HG03457 (cell line): ENCODE measurements around the gene XAB2.

Source experiments
- ATAC-seq: cut with Tn5 transposase; IDR thresholded peaks from one replicate; pipeline ENCODE4 v1.9.1; 2021; ENCODE audit warnings: moderate number of reproducible peaks; ENCODE audit not compliant: unreplicated experiment

Gene XAB2

GRCh38 chr19:7629347-7630054, at the start of gene XAB2, which contains the start of gene PET100:
XAB2 (minus strand) TSS chr19:7629545; CDS start chr19:7629527, 18 bp downstream.
PET100 (plus strand) TSS chr19:7629793; CDS start chr19:7629834, 41 bp downstream.
- ATAC-seq: peak; percentile 66

GRCh38 chr19:7677669-7678311, 48.4 kb upstream of the XAB2 start:
- no peak for ATAC-seq

DNA sequence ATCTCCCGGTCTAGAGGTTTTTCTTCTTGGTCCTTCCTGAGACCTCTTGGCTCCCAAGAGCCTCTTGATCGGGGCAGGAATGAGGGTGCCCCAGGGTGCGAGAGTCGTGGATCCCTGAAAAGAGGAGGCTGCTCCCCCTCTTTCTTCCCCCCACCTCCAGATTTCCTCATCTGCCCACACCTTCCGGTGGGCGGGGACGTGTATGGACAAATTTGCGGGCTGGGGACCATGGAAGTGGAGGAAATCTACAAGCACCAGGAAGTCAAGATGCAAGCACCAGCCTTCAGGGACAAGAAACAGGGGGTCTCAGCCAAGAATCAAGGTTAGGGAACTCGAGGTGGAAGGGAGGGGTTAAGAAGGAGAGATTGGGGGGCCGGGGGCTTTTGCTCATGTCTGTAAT, 47.5 kb upstream of the XAB2 start, which contains the start of gene MCEMP1:
TSS of gene MCEMP1 (plus strand) at position 237 of the 400 bp plus-strand sequence. CDS start at position 268, 31 bp downstream.
- no peak for ATAC-seq

- ATAC-seq: no peak
These were observed 47.0 kb upstream of the XAB2 start for GRCh38 chr19:7676376-7676775.

DNA sequence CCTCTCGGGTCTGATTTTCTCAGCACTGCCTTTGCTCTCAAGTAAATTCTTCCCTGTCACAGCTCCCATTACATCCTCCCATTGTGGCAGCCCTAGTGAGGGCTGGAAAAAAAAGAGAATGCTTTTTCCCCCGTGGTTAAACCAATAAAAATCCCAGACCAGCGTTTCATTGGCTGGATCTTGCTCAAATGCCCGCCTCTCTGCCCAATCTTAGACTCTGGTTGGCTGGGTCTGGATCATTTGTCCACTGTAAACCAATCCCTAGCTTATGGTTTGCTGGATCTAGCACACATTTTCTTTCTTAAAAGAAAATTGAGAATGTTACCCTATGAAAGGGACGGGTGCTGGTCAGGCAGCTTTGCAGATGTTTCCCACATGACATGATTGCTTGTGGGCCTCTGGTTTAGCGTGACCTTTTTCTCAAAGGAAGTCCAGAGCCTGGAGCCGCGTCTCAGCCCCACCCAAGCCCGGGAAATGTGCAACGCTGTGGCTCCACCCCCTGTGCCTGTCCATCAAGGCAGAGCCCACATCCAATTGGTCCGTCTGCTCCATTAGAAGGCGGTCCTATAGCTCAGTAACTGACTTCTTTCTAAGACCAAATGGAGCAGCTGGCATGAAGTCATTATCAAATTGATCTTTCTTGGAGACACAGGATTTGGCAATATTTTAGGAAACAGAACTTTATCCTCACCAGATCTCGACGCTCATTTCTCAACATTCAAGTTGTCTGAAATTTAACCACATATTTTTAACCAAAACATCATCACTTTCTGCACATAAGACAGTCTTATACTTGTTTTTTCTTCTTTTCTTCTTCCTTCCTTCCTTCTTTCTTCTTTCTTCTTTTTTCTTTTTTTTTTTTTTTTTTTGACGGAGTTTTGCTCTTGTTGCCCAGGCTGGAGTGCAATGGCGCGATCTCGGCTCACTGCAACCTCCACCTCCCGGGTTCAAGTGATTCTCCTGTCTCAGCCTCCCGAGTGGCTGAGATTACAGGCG, 45.0 kb upstream of the XAB2 start:
- no peak for ATAC-seq

DNA sequence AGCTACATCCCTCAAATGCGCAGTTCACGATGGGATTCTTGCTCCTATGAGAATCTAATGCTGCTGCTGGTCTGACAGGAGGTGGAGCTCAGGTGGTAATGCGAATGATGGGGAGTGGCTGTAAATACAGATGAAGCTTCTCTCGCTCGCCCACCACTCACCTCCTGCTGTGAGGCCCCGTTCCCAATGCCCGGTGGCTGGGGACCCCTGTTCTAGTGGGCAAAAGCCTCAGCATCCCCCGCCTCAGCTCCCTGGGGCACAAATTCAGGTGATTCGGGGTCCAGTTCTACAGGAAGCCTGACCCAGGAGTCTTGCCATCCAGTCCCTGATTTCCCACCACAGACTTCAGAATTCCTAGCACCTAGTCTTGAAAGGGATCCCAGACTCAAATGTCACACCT, 43.2 kb upstream of the XAB2 start:
- ATAC-seq: no peak

- no peak for ATAC-seq
These were observed 41.4 kb upstream of the XAB2 start for GRCh38 chr19:7670790-7671189.

DNA sequence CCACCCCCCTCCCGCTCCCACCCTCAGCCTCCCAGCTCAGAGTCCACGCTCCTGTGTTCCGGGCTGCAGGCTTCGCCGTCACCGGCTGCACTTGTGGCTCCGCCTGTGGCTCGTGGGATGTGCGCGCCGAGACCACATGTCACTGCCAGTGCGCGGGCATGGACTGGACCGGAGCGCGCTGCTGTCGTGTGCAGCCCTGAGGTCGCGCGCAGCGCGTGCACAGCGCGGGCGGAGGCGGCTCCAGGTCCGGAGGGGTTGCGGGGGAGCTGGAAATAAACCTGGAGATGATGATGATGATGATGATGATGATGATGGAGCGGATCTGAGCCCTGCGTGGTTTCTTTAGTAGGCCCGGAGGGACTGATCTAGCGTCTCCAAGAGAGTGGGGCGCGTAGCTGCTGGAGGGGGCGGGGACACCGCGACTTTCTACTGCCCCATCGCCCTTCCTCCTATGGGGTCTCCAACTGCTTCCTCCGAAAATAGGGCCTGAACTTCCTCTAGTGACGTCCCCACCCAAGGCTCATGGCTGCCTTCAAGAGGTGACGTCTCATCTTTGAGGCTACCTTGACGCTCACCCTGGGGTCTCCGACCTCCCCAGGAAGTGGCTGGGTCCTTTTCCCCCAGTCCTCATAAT, 40.9 kb upstream of the XAB2 start:
- ATAC-seq: no peak

DNA sequence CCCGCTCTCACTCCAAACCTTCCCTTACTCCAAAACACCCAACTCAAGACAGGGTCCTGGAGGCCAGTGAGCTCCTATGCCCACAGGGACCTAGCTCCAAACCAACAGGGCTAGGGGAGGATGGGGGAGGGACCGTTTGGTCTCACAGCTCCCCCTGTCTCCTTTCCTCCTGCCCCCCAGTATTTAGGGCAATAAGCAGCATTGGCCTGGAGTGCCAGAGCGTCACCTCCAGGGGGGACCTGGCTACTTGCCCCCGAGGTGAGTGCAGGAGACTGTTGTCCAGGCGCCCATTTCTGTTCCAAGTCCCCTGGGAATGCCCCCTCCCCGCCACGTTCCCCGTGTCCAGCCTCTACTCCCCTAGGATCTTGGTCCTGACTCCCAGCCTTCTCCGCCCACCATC, 40.3 kb upstream of the XAB2 start:
- ATAC-seq: no peak

GRCh38 chr19:7668842-7669241, 39.5 kb upstream of the XAB2 start, which contains the start of gene RETN:
RETN (plus strand) TSS chr19:7669049; CDS start chr19:7669327, 278 bp downstream.
- no peak for ATAC-seq

GRCh38 chr19:7665076-7665475, 35.7 kb upstream of the XAB2 start:
- no peak for ATAC-seq

DNA sequence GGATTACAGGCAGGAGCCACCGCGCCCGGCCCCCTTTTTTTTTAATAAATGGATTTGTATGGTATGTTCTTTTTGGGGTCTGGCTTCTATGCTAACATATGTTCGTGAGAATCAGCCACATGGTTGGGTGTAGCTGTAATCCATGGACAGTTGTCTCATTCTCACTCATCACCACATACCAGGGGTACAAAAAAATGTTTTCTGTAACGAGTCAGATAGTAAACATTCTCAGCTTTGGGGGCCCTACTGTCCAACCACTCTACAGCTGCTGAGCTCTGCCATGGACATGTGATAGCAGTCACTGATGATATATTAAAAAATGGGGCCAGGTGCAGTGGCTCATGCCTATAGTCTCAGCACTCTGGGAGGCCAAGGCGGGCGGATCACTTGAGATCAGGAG, 34.4 kb upstream of the XAB2 start:
- no peak for ATAC-seq

- no peak for ATAC-seq
These were observed 33.3 kb upstream of the XAB2 start for GRCh38 chr19:7662657-7663056.

GRCh38 chr19:7661744-7662538, 32.6 kb upstream of the XAB2 start:
- ATAC-seq: no peak

- no peak for ATAC-seq
These were observed 28.9 kb upstream of the XAB2 start for GRCh38 chr19:7658219-7658686.

- no peak for ATAC-seq
These were observed 27.9 kb upstream of the XAB2 start for GRCh38 chr19:7657131-7657751.

DNA sequence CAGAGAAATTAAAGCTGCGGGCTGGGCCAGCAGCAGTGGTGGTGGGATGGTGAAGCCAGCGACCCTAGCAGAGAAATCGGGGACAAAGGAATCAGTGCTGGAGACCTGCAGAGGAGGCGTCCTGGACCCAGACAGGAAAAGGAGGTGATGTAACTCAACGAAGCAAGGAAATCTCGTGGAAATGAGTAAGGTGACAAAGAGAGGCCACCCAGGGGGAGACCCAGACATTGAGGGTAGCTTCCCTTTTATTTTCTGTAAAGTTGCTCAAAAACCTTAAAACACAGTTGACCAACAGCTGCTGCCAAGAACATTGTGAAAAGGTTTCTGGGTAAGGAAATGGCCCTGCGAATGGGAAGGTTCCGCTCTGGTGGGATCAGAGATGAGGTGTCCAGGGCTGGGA, 26.2 kb upstream of the XAB2 start:
- ATAC-seq: no peak

- no peak for ATAC-seq
These were observed 25.1 kb upstream of the XAB2 start for GRCh38 chr19:7654401-7654800.

DNA sequence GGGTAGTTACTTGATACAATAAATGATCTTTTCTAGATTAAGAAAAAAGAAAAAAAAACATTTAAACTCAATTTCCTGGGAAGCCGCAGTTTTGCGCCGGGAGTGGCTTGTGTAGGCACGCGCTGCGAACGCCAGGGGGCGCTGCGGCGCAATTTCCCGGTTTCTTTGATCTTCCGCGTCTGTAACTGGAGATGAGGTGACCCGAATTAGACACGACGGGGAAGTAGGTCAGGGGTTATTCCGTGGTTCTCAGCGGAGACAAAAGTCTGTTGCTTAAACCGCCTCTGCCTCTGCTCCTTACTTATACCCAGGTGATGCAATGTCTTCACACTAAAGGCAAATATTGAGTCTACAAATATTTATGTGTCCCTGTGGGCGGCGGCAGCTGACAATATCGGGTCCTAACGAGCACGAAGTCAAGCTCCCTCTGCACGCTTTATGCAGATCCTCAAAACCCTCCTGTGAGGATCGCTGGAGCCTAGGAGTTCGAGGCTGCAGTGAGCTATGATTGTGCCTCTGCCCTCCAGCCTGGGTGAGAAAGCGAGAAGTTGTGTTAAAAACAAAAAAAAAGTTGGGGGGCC, 22.8 kb upstream of the XAB2 start:
- no peak for ATAC-seq
